ENCODE measurements around the gene TSPO.

The TSPO gene

DNA sequence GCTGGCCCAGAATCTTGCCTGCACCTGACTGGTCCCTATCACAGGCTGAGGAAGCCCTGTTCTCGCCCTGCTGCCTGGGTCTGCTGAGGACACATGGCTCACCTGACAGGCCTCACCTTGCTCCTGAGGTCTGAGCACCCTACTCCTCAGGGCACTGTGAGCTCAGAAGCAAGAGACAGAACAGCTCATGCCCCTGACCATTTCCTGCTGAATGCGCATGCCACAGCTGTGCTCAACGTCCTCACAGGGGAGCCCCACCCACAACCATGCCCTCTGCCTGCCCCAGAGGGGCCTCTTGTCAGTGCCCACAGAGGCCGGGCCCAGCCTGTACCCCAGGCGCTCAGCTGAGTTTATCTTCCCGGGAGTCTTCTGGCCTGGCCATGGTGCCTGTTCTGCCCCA lies 2.8 kb upstream of the TSPO start:
- H3K4me3 ChIP-seq (ENCODE audit: low read depth, low read length) = no peak overlapping the region
- no peaks in the 10 kb centered on the region; the same call in 1 of the 2 replicates for H3K27me3 ChIP-seq
- no peaks in the 10 kb centered on the region for H3K36me3 ChIP-seq
- TF ChIP-seq, protein P1, sequence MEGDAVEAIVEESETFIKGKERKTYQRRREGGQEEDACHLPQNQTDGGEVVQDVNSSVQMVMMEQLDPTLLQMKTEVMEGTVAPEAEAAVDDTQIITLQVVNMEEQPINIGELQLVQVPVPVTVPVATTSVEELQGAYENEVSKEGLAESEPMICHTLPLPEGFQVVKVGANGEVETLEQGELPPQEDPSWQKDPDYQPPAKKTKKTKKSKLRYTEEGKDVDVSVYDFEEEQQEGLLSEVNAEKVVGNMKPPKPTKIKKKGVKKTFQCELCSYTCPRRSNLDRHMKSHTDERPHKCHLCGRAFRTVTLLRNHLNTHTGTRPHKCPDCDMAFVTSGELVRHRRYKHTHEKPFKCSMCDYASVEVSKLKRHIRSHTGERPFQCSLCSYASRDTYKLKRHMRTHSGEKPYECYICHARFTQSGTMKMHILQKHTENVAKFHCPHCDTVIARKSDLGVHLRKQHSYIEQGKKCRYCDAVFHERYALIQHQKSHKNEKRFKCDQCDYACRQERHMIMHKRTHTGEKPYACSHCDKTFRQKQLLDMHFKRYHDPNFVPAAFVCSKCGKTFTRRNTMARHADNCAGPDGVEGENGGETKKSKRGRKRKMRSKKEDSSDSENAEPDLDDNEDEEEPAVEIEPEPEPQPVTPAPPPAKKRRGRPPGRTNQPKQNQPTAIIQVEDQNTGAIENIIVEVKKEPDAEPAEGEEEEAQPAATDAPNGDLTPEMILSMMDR (IDR thresholded peaks at IDR 0.05; ENCODE audit: low read depth, low read length) = no peak
- no peaks in the 10 kb centered on the region; the same call in 1 of the 2 replicates for H3K4me1 ChIP-seq
- no peak for DNase-seq
- no peaks in the 10 kb centered on the region for H3K9me3 ChIP-seq

DNA sequence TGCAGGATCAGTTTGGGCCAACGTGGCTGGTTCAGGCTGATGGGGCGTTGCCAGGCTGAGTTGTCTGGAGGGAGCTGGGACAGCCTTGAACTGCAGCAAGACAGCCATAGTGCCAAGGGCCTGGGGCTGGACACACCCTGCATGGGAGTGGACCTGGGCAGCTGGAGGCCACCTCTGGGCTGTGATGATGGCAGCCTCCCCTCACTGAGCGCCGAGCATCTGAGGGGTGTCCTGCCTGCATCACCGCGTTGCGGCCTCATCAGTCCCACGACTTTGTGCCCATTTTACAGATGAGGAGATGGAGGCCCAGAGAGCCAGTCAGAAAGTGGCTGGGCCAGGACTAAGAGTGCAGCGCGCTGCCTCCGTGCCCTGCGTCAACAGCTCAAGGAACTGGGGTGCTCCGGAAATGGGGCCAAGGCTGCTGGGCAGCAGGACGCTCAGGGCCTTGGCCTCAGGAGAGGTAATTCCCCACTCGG lies 590 bp upstream of the TSPO start:
- peaks cover 5% of the 10 kb centered on the region; the same call in 1 of the 2 replicates for H3K36me3 ChIP-seq
- TF ChIP-seq, protein P1 (IDR thresholded peaks at IDR 0.05; ENCODE audit: low read depth, low read length) = no peak
- peak overlapping the region; percentile 79 for H3K4me3 ChIP-seq (ENCODE audit: low read depth, low read length)
- no peaks in the 10 kb centered on the region for H3K9me3 ChIP-seq
- H3K27me3 ChIP-seq = no peaks in the 10 kb centered on the region; the same call in 1 of the 2 replicates
- H3K4me1 ChIP-seq = peaks cover 4% of the 10 kb centered on the region
- DNase-seq = no peak

DNA sequence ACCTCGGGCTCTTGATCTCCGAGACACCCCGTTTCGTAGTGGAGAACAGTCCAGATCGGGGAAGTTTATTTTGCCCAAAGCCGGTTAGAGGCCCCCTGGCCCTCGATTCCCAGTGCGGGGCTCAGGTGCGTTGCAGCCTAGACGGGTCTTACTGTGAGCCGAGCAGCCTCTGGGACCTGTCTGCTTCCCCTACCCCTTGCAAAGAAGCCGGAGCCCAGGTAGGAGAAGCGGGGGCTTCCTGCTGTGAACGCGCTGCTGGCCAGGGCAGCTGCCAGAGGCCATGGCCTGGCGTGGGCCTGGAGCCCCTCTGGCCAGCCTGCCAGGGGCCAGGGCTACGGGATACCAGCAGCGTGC lies 621 bp downstream of the TSPO start:
- Histone ChIP-seq H3K27me3 (no peaks in the 10 kb centered on the region; the same call in 1 of the 2 replicates), H3K9me3 (no peaks in the 10 kb centered on the region), H3K4me3 (ENCODE audit: low read depth, low read length) (peak overlapping the region; percentile 79), H3K36me3 (peaks cover 9% of the 10 kb centered on the region; the same call in 1 of the 2 replicates), H3K4me1 (peaks cover 8% of the 10 kb centered on the region)
- TF ChIP-seq, protein P1 (IDR thresholded peaks at IDR 0.05; ENCODE audit: low read depth, low read length) = no peak
- DNase-seq = no peak

DNA sequence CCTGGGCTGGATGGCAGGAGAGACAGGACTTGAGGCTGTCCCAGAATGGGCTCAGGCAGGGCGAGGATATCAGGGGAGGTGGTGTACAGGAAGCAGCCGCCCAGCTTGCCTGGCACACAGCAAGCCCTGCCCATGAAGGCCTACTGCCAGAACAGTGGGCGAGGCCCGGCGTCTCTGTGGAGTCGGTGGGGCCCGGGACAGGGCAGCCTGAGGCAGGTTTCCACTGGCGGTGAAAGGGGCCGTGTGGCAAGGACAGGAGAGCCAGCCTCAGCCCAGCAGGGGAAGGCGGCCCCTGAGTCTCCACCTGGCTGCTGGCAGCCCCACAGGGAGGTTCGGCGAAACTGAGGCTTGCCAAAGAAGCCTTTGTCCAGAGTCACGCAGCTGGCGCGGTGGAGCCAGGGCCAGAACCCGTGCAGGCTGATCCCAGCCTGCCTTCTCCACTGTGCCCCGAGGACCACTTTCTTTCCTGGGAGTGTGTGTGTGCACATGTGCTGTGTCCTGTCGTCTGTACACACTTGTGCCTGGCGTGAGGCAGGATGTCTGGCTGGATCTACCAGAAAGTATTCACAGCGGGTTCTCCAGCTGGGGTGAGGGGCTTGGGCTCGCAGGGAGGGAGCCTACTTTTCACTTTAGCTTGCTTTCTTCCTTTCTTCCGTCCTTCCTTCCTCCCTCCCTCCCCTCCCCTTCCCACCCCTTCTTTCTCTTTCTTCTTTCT lies 1.2 kb downstream of the TSPO start:
- peak; percentile 61 for DNase-seq
- Histone ChIP-seq H3K27me3 (no peaks in the 10 kb centered on the region; the same call in 1 of the 2 replicates), H3K9me3 (no peaks in the 10 kb centered on the region), H3K4me3 (ENCODE audit: low read depth, low read length) (peak overlapping the region; percentile 79), H3K4me1 (peaks cover 8% of the 10 kb centered on the region), H3K36me3 (peaks cover 9% of the 10 kb centered on the region; the same call in 1 of the 2 replicates)
- TF ChIP-seq, protein P1 (IDR thresholded peaks at IDR 0.05; ENCODE audit: low read depth, low read length) = no peak

DNA sequence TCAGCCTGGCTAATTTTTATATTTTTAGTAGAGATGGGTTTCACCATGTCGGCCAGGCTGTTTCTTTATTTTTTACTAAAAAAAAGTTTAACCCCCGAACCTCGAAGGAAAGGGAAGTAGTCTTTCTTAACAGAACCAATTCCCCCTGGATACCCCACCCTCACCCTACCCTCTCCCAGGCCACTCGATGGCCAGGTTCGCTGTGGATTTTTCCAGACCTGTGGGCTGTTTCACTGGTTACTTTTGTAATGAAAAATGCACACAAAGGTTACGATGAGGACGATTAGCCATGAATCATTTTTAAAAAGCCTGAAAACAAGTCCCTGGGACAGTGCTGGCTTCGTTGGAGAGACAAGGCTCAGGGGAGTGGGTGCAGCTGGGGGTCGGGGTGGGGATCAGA lies 2.5 kb downstream of the TSPO start:
- no peak for DNase-seq
- H3K9me3 ChIP-seq = no peaks in the 10 kb centered on the region
- TF ChIP-seq, protein P1 (IDR thresholded peaks at IDR 0.05; ENCODE audit: low read depth, low read length) = no peak
- no peaks in the 10 kb centered on the region; the same call in 1 of the 2 replicates for H3K27me3 ChIP-seq
- H3K4me3 ChIP-seq (ENCODE audit: low read depth, low read length) = no peak overlapping the region
- peaks cover 9% of the 10 kb centered on the region; the same call in 1 of the 2 replicates for H3K36me3 ChIP-seq
- H3K4me1 ChIP-seq = peaks cover 8% of the 10 kb centered on the region

DNA sequence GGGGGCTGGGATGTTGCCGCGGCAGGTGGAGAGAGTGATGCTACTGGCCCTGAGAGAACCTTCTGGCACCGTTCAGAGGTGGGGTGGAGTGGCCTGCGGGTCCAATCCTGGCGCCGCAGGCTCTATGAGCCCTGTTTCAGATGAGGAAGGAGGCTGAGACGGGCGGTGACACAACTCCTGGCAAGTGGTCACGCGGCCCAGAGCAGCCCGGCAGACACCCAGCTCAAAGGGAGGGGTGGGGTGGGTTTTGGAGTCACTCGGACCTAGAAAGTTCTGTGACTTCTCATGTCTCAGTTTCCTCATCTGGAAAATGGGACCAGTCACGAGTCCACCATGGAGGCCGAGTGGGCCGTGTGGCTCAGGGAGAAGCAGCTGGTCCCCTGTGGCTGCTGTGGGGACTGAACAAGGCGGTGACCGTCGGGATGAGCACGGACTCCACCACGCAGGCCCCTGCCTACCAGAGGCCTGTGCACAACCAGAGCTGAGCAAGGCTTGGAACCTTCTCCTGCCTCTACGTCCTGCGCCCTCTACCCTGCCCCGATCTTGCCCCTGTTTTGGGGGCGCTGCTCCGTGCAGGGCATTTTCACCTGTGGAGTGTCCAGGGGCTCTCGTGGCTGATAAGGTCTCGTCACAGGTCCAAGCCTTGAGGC lies 3.7 kb downstream of the TSPO start:
- H3K4me1 ChIP-seq = peaks cover 8% of the 10 kb centered on the region
- no peaks in the 10 kb centered on the region; the same call in 1 of the 2 replicates for H3K27me3 ChIP-seq
- TF ChIP-seq, protein P1 (IDR thresholded peaks at IDR 0.05; ENCODE audit: low read depth, low read length) = no peak
- no peak overlapping the region for H3K4me3 ChIP-seq (ENCODE audit: low read depth, low read length)
- peaks cover 14% of the 10 kb centered on the region for H3K36me3 ChIP-seq
- no peak for DNase-seq
- H3K9me3 ChIP-seq = no peaks in the 10 kb centered on the region
